CD14-positive monocyte (primary cell): ENCODE data around the gene NR2F2. TPM values are rescaled to one million over a fixed set of nuclear protein-coding genes. Genes with fewer than 3 reads are reported as not detected.
A peak's percentile ranks its signal among the peaks of the same experiment; 100 is the strongest.

ENCODE experiments used
- DNase-seq, 3 donors: peaks; one replicate each; pipeline ENCODE4 v3.0.0-alpha.2; 2011 to 2022
- H2AFZ ChIP-seq: 2 replicates; pipeline ENCODE4 v1.6.0; 2012; ENCODE audit warnings: mild to moderate bottlenecking, low read depth, low read length, inconsistent platforms; ENCODE audit not compliant: insufficient read depth, poor library complexity, severe bottlenecking
- H3K27ac ChIP-seq, 2 donors: 1 replicate in 1 of 2; 2 replicates in 1 of 2; pipeline ENCODE4 v1.5.1; 2012 to 2013; ENCODE audit warnings: low read length in 2 of 2, control low read depth in 1 of 2, inconsistent platforms in 1 of 2, low read depth in 1 of 2, mild to moderate bottlenecking in 1 of 2
- H3K27me3 ChIP-seq, 2 donors: one replicate each; pipeline versions ENCODE4 v1.6.0 to v1.6.1; 2011 to 2013; ENCODE audit warnings: low read length in 2 of 2; ENCODE audit not compliant: control insufficient read depth in 2 of 2, insufficient read depth in 2 of 2
- H3K36me3 ChIP-seq, 2 donors: replicated peaks in 1 of 2; 1 replicate in 1 of 2; 2 replicates in 1 of 2; pipeline versions ENCODE4 v1.5.1 to v1.6.1; 2012 to 2013; ENCODE audit warnings: low read length in 2 of 2, control low read depth in 1 of 2, inconsistent platforms in 1 of 2, mild to moderate bottlenecking in 1 of 2; ENCODE audit not compliant: insufficient read depth in 2 of 2, control insufficient read depth in 1 of 2
- H3K4me1 ChIP-seq, 2 donors: 1 replicate in 1 of 2; 2 replicates in 1 of 2; pipeline versions ENCODE4 v1.5.1 to v1.6.1; 2012 to 2013; ENCODE audit warnings: low read length in 2 of 2, control low read depth in 1 of 2, inconsistent platforms in 1 of 2, mild to moderate bottlenecking in 1 of 2, moderate library complexity in 1 of 2; ENCODE audit not compliant: insufficient read depth in 2 of 2, control insufficient read depth in 1 of 2
- H3K4me2 ChIP-seq: replicated peaks from 2 replicates; pipeline ENCODE3; 2012; ENCODE audit warnings: low read length, moderate library complexity, mild to moderate bottlenecking; ENCODE audit not compliant: poor library complexity, severe bottlenecking; ENCODE audit errors: extremely low read depth
- H3K4me3 ChIP-seq, 3 experiments: fragments of 200-600 bp in 1 of 3; sonication (generic) in 1 of 3; replicated peaks in 1 of 3; 1 replicate in 2 of 3; 2 replicates in 1 of 3; pipeline ENCODE4 v1.5.1; 2011 to 2013; ENCODE audit warnings: low read length in 3 of 3, mild to moderate bottlenecking in 3 of 3, control low read depth in 2 of 3, low read depth in 2 of 3, inconsistent platforms in 1 of 3, moderate library complexity in 1 of 3
- H3K79me2 ChIP-seq: 2 replicates; pipeline ENCODE4 v1.6.0; 2012; ENCODE audit warnings: mild to moderate bottlenecking, control low read depth, inconsistent platforms, low read length, moderate library complexity; ENCODE audit not compliant: insufficient read depth
- H3K9ac ChIP-seq: 2 replicates; pipeline ENCODE4 v1.6.0; 2017; ENCODE audit warnings: low read length, mild to moderate bottlenecking; ENCODE audit not compliant: insufficient read depth, poor library complexity, severe bottlenecking
- H3K9me3 ChIP-seq, 2 donors: replicated peaks in 1 of 2; 1 replicate in 1 of 2; 2 replicates in 1 of 2; pipeline versions ENCODE4 v1.5.1 to v1.6.1; 2012 to 2013; ENCODE audit warnings: low read length in 2 of 2, control low read depth in 1 of 2; ENCODE audit not compliant: control insufficient read depth in 1 of 2, insufficient read depth in 1 of 2
- H4K20me1 ChIP-seq: 2 replicates; pipeline ENCODE4 v1.6.0; 2012; ENCODE audit warnings: mild to moderate bottlenecking, low read length, control low read depth, moderate library complexity; ENCODE audit not compliant: insufficient read depth
- H3K27ac Mint-ChIP-seq, 7 donors: one replicate each; pipeline ENCODE4 v1.8.0; 2020; ENCODE audit warnings: mild to moderate bottlenecking in 7 of 7, mixed read lengths in 7 of 7, moderate library complexity in 6 of 7, inconsistent platforms in 2 of 7
- H3K27me3 Mint-ChIP-seq, 3 donors: one replicate each; pipeline ENCODE4 v1.8.0; 2021 to 2022; ENCODE audit warnings: low read depth in 3 of 3, mild to moderate bottlenecking in 3 of 3, mixed read lengths in 3 of 3, moderate library complexity in 3 of 3, inconsistent platforms in 1 of 3
- H3K36me3 Mint-ChIP-seq, 2 donors: one replicate each; pipeline ENCODE4 v1.8.0; 2020; ENCODE audit warnings: mixed read lengths in 2 of 2, inconsistent platforms in 1 of 2, mild to moderate bottlenecking in 1 of 2
- H3K4me1 Mint-ChIP-seq: one replicate; pipeline ENCODE4 v1.8.0; 2020; ENCODE audit warnings: mild to moderate bottlenecking, mixed read lengths
- H3K4me3 Mint-ChIP-seq, 2 donors: one replicate each; pipeline ENCODE4 v1.8.0; 2020; ENCODE audit warnings: mild to moderate bottlenecking in 2 of 2, mixed read lengths in 2 of 2, moderate library complexity in 1 of 2
- H3K9me3 Mint-ChIP-seq, 7 donors: one replicate each; pipeline ENCODE4 v1.8.0; 2020 to 2022; ENCODE audit warnings: mixed read lengths in 7 of 7, mild to moderate bottlenecking in 6 of 7, moderate library complexity in 6 of 7, inconsistent platforms in 2 of 7
- CTCF ChIP-seq: fragments of 200-600 bp; IDR thresholded peaks from one replicate; pipeline ENCODE4 v1.8.0; 2022; ENCODE audit warnings: antibody characterized with exemption, mild to moderate bottlenecking
- WGBS: methylation state at CpG from one replicate; pipeline ENCODE4 v1.1.5; 2013; ENCODE audit warnings: missing lambda C conversion rate; ENCODE audit not compliant: insufficient coverage; 5-methylcytosine and 5-hydroxymethylcytosine counted together
- intact Hi-C, 2 donors: fragments of 100-400 bp; cut with micrococcal nuclease; formaldehyde crosslinking; loops; one replicate each; pipeline versions ENCODE4 v1.15.0 to v1.15.1; 2023
- polyA plus RNA-seq, 3 donors: library from polyadenylated mRNA; depleted of rRNA in 1 of 3; unstranded in 2 of 3; stranded (reverse) in 1 of 3; fragments of 300-500 nt in 2 of 3; fragments of >200 nt in 1 of 3; fragmentation: Illumina TruSeq in 2 of 3; gene quantifications; 1 replicate in 2 of 3; 2 replicates in 1 of 3; pipeline ENCODE4 v1.2.3, GENCODE V29; 2012 to 2021

Gene NR2F2
- polyA plus RNA-seq, 3 donors: not detected

DNA sequence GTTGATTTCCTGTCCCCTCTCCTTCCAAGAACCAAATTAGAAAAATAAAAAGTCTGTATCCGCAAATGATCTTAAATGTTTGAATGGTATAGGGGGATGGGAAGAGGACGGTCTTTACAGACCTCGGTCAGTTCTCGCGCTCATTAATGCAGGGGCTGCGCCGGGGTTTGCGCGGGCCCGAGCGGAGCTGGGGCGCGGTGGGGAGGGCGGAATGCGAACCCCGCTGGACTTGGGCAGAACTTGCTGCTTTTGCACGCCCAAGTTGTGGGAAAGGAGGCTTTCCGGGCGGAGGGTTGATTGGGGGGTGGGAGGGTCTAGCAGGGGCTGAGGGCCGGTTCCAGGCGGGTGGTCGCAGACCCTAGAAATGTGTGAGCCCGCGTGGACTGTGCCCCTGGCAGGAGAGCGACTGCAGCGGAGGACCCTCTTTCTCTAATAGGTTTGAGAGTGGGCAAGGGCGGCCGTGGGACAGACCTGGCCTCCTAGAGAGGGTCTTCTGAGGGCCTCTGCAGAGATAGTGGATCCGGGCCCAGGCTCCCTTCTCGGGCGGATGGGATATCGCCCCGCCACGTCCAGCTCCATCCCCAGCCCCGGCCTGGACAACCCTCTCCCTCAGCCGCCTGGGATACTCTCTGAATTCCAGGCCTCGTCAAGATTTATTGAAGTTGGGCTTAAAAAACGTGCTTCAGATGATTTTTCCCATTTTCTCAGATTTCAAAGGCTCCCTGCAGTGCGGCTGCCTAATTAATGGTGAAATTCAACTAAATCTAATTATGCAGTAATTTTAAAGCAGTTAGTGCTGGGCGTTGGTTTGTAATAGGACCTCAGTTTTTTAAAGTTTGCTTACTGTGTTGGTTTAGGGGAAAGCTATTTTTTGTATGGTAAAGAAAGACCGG is 11.3 kb downstream of the NR2F2 start:
- Histone ChIP-seq H3K79me2 (no peaks in the 10 kb centered on the region), H3K9ac (no peak overlapping the region), H3K4me3 (no peak overlapping the region), H3K27me3 (peaks cover 92 to 99% of the 10 kb centered on the region in 2 donors), H3K27ac (no peak overlapping the region), H2AFZ (no peak overlapping the region), H3K4me2 (no peak overlapping the region), H3K36me3 (no peaks in the 10 kb centered on the region), H3K4me1 (no peaks in the 10 kb centered on the region), H4K20me1 (no peaks in the 10 kb centered on the region), H3K9me3 (peaks cover 0 to 58% of the 10 kb centered on the region in 2 donors)
- WGBS: 9% methylated on average over 27 of the region's 41 CpGs
- Mint-ChIP-seq H3K36me3 (peaks cover 5 to 10% of the 10 kb centered on the region in 2 donors), H3K27me3 (peaks cover 0 to 97% (median 96%) of the 10 kb centered on the region in 3 donors), H3K27ac (no peak overlapping the region), H3K9me3 (peaks cover 0 to 36% (median 22%) of the 10 kb centered on the region in 7 donors), H3K4me3 (peak overlapping the region in 1 of 2 donors; percentile 84), H3K4me1 (peaks cover 14% of the 10 kb centered on the region)
- DNase-seq: no peak
- intact Hi-C loops: no loop called here
- TF ChIP-seq CTCF: no peak

GRCh38 chr15:96342406-96343112 is 12.1 kb downstream of the NR2F2 start:
- Histone ChIP-seq H3K4me2 (no peak overlapping the region), H3K27ac (no peak overlapping the region), H2AFZ (no peak overlapping the region), H3K9me3 (peaks cover 0 to 55% of the 10 kb centered on the region in 2 donors), H3K36me3 (no peaks in the 10 kb centered on the region), H3K79me2 (no peaks in the 10 kb centered on the region), H3K4me1 (peaks cover 0 to 3% of the 10 kb centered on the region in 2 donors), H4K20me1 (no peaks in the 10 kb centered on the region), H3K4me3 (no peak overlapping the region), H3K27me3 (peaks cover 92 to 99% of the 10 kb centered on the region in 2 donors), H3K9ac (no peak overlapping the region)
- Mint-ChIP-seq H3K4me3 (peak overlapping the region in 1 of 2 donors; percentile 84), H3K27ac (no peak overlapping the region), H3K4me1 (peaks cover 20% of the 10 kb centered on the region), H3K36me3 (peaks cover 5 to 10% of the 10 kb centered on the region in 2 donors), H3K9me3 (peaks cover 0 to 35% (median 22%) of the 10 kb centered on the region in 7 donors), H3K27me3 (peaks cover 0 to 97% (median 96%) of the 10 kb centered on the region in 3 donors)
- DNase-seq: no peak
- intact Hi-C loops: no loop called here
- WGBS: 0% methylated on average over 1 of the region's 16 CpGs
- no peak for TF ChIP-seq CTCF
